RWPE2 (cell line): ENCODE results near the gene CRB2.

Experiments
- ATAC-seq: fragments of 200-7000 bp; cut with Tn5 transposase; 3 replicates; pipeline ENCODE4 v1.9.1; 2021; ENCODE audit warnings: low read depth
- DNase-seq: peaks from one replicate; pipeline ENCODE4 v3.0.0-alpha.2; 2020; ENCODE audit warnings: low spot score
- H3K27ac ChIP-seq: fragments of 450-650 bp; 2 replicates; pipeline ENCODE4 v1.5.1; 2017; ENCODE audit warnings: mild to moderate bottlenecking; ENCODE audit not compliant: poor library complexity, severe bottlenecking
- H3K27me3 ChIP-seq: fragments of 250-450 bp; sonication (Bioruptor Pico); 2 replicates; pipeline ENCODE4 v1.5.1; 2021; ENCODE audit warnings: mild to moderate bottlenecking, moderate library complexity; ENCODE audit not compliant: insufficient read depth, poor library complexity, severe bottlenecking
- H3K36me3 ChIP-seq: fragments of 250-450 bp; sonication (Bioruptor Pico); 2 replicates; pipeline ENCODE4 v1.5.1; 2020; ENCODE audit warnings: low read depth, mild to moderate bottlenecking, moderate library complexity
- H3K4me1 ChIP-seq: fragments of 250-450 bp; sonication (Bioruptor Pico); 2 replicates; pipeline ENCODE4 v1.5.1; 2021; ENCODE audit warnings: mild to moderate bottlenecking, moderate library complexity; ENCODE audit not compliant: insufficient read depth, poor library complexity, severe bottlenecking
- H3K4me3 ChIP-seq: fragments of 250-450 bp; sonication (Bioruptor Pico); 2 replicates; pipeline ENCODE4 v1.5.1; 2021; ENCODE audit warnings: mild to moderate bottlenecking, moderate library complexity; ENCODE audit not compliant: severe bottlenecking
- H3K9me3 ChIP-seq: fragments of 250-450 bp; sonication (Bioruptor Pico); 2 replicates; pipeline ENCODE4 v1.5.1; 2021; ENCODE audit warnings: mild to moderate bottlenecking, moderate library complexity; ENCODE audit not compliant: severe bottlenecking
- TF ChIP-seq, protein P1 (sequence below): fragments of 450-650 bp; IDR thresholded peaks from one replicate; pipeline ENCODE4 v1.5.1; 2017; ENCODE audit warnings: mild to moderate bottlenecking, moderate library complexity; ENCODE audit not compliant: poor library complexity, severe bottlenecking

CRB2 gene

GRCh38 chr9:123399803-123400378, 43.9 kb downstream of the CRB2 start:
- H3K4me1 ChIP-seq: no peaks in the 10 kb centered on the region
- ATAC-seq (no peak), DNase-seq (no peak)
- H3K27ac ChIP-seq: no peak overlapping the region
- H3K4me3 ChIP-seq: no peak overlapping the region
- 0 out of 2 replicates have a peak, but pooled peaks cover 3% of the 10 kb centered on the region for H3K36me3 ChIP-seq
- no peaks in the 10 kb centered on the region for H3K27me3 ChIP-seq
- no peaks in the 10 kb centered on the region for H3K9me3 ChIP-seq
- TF ChIP-seq, protein P1, sequence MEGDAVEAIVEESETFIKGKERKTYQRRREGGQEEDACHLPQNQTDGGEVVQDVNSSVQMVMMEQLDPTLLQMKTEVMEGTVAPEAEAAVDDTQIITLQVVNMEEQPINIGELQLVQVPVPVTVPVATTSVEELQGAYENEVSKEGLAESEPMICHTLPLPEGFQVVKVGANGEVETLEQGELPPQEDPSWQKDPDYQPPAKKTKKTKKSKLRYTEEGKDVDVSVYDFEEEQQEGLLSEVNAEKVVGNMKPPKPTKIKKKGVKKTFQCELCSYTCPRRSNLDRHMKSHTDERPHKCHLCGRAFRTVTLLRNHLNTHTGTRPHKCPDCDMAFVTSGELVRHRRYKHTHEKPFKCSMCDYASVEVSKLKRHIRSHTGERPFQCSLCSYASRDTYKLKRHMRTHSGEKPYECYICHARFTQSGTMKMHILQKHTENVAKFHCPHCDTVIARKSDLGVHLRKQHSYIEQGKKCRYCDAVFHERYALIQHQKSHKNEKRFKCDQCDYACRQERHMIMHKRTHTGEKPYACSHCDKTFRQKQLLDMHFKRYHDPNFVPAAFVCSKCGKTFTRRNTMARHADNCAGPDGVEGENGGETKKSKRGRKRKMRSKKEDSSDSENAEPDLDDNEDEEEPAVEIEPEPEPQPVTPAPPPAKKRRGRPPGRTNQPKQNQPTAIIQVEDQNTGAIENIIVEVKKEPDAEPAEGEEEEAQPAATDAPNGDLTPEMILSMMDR: peak; percentile 36

- Histone ChIP-seq H3K27ac (no peak overlapping the region), H3K4me3 (no peak overlapping the region), H3K36me3 (0 out of 2 replicates have a peak, but pooled peaks cover 3% of the 10 kb centered on the region), H3K4me1 (no peaks in the 10 kb centered on the region), H3K9me3 (no peaks in the 10 kb centered on the region), H3K27me3 (no peaks in the 10 kb centered on the region)
- TF ChIP-seq, protein P1: no peak
- ATAC-seq (no peak), DNase-seq (no peak)
Observed at GRCh38 chr9:123400926-123401503, 45.0 kb downstream of the CRB2 start.

- ATAC-seq (peak; percentile 60; the same call in 2 of the 3 replicates), DNase-seq (no peak)
Observed at GRCh38 chr9:123401879-123402513, 46.0 kb downstream of the CRB2 start.

GRCh38 chr9:123402981-123403509, 47.0 kb downstream of the CRB2 start:
- no peak overlapping the region for H3K4me3 ChIP-seq
- TF ChIP-seq, protein P1: no peak
- H3K36me3 ChIP-seq: 0 out of 2 replicates have a peak, but pooled peaks cover 3% of the 10 kb centered on the region

More at GRCh38 chr9:123401879-123402513, 46.0 kb downstream of the CRB2 start:
- no peaks in the 10 kb centered on the region for H3K27me3 ChIP-seq
- TF ChIP-seq, protein P1: peak; percentile 54
- no peaks in the 10 kb centered on the region for H3K4me1 ChIP-seq
- no peak overlapping the region for H3K27ac ChIP-seq
- H3K4me3 ChIP-seq: no peak overlapping the region
- 0 out of 2 replicates have a peak, but pooled peaks cover 3% of the 10 kb centered on the region for H3K36me3 ChIP-seq
- no peaks in the 10 kb centered on the region for H3K9me3 ChIP-seq

DNA sequence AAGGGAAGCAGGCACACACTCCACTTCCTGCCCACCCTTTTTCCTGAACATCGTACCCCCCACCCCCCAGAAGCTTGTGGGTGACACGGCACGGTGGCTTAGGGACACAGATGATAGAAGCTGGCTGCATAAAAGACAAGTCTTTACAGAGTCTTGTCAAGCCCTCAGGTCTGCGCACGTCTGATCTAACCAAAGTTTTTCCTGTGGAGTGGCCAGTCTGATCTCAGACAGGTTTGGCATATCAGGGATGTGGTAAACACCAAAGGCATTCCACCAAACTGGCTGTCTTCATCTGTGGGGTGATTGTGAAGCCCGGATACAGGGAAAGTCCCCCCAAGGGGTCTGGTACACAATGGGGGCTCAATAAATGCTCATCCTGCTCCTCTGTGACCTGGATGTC, 50.0 kb downstream of the CRB2 start:
- ATAC-seq: no peak
- no peak overlapping the region for H3K4me3 ChIP-seq
- TF ChIP-seq, protein P1: no peak

More at GRCh38 chr9:123402981-123403509, 47.0 kb downstream of the CRB2 start:
- Histone ChIP-seq H3K27ac (no peak overlapping the region), H3K27me3 (no peaks in the 10 kb centered on the region), H3K4me1 (no peaks in the 10 kb centered on the region), H3K9me3 (no peaks in the 10 kb centered on the region)
- no peak for DNase-seq
- no peak for ATAC-seq

More for the DNA sequence above, 50.0 kb downstream of the CRB2 start:
- no peaks in the 10 kb centered on the region for H3K27me3 ChIP-seq
- no peak overlapping the region for H3K27ac ChIP-seq
- no peaks in the 10 kb centered on the region for H3K9me3 ChIP-seq
- no peaks in the 10 kb centered on the region for H3K36me3 ChIP-seq
- no peaks in the 10 kb centered on the region for H3K4me1 ChIP-seq
- no peak for DNase-seq
